Thoracic aorta (tissue), 2 donors: ENCODE data around the gene TMEM242. TPM values are rescaled to one million over a fixed set of nuclear protein-coding genes. Genes with fewer than 3 reads are reported as not detected.

Experiments
- ATAC-seq: fragments of 150-250 bp; one replicate; pipeline ENCODE4 v1.8.0; 2017; ENCODE audit warnings: low read depth; ENCODE audit not compliant: insufficient number of reproducible peaks, low FRiP score
- DNase-seq: peaks from one replicate; pipeline ENCODE4 v3.0.0-alpha.2; 2020; ENCODE audit warnings: low spot score
- H3K27ac ChIP-seq, 2 donors: fragments of 200-600 bp; sonication (generic); 1 replicate in 1 of 2; 2 replicates in 1 of 2; pipeline ENCODE4 v1.5.1; 2016; ENCODE audit warnings: mild to moderate bottlenecking in 2 of 2, moderate library complexity in 2 of 2
- H3K27me3 ChIP-seq: fragments of 200-600 bp; sonication (generic); replicated peaks from 2 replicates; pipeline ENCODE4 v1.6.0; 2016; ENCODE audit warnings: mild to moderate bottlenecking; ENCODE audit not compliant: insufficient read depth
- H3K36me3 ChIP-seq: fragments of 200-600 bp; sonication (generic); one replicate; pipeline ENCODE4 v1.5.1; 2016
- H3K4me1 ChIP-seq, 2 donors: fragments of 200-600 bp; sonication (generic); 1 replicate in 1 of 2; 2 replicates in 1 of 2; pipeline versions ENCODE4 v1.5.1 to v1.6.0; 2016; ENCODE audit warnings: low read depth in 2 of 2, mild to moderate bottlenecking in 1 of 2; ENCODE audit not compliant: control insufficient read depth in 1 of 2
- H3K4me3 ChIP-seq: fragments of 200-600 bp; sonication (generic); 2 replicates; pipeline ENCODE4 v1.5.1; 2016; ENCODE audit warnings: mild to moderate bottlenecking
- H3K9me3 ChIP-seq: fragments of 200-600 bp; sonication (generic); 2 replicates; pipeline ENCODE4 v1.5.1; 2016
- CTCF ChIP-seq: fragments of 200-600 bp; sonication (generic); IDR thresholded peaks from one replicate; pipeline ENCODE4 v1.5.1; 2019; ENCODE audit warnings: antibody characterized with exemption
- total RNA-seq, 2 donors: library from RNA; depleted of rRNA; stranded (reverse); fragments of >200 nt; gene quantifications; one replicate each; pipeline versions ENCODE4 v1.1.0 to v1.2.3, GENCODE V29; 2016

TMEM242 gene
- total RNA-seq, 2 donors from 2014 or later: 7.3 to 8.8 TPM

- TF ChIP-seq CTCF: no peak
- Histone ChIP-seq H3K27ac (no peak overlapping the region), H3K4me3 (no peak overlapping the region), H3K9me3 (no peaks in the 10 kb centered on the region), H3K4me1 (no peaks in the 10 kb centered on the region), H3K36me3 (no peaks in the 10 kb centered on the region), H3K27me3 (no peaks in the 10 kb centered on the region)
- no peak for ATAC-seq
- DNase-seq: no peak
Measured at GRCh38 chr6:157255079-157255478, 68.2 kb downstream of the TMEM242 start.

- Histone ChIP-seq H3K9me3 (no peaks in the 10 kb centered on the region), H3K27me3 (no peaks in the 10 kb centered on the region), H3K4me3 (no peak overlapping the region), H3K27ac (no peak overlapping the region), H3K36me3 (no peaks in the 10 kb centered on the region), H3K4me1 (no peaks in the 10 kb centered on the region)
- TF ChIP-seq CTCF: no peak
- no peak for ATAC-seq
- DNase-seq: no peak
Measured at GRCh38 chr6:157254538-157254937, 68.8 kb downstream of the TMEM242 start.

GRCh38 chr6:157253699-157254098 lies 69.6 kb downstream of the TMEM242 start:
- Histone ChIP-seq H3K4me3 (no peak overlapping the region), H3K27me3 (no peaks in the 10 kb centered on the region), H3K4me1 (no peaks in the 10 kb centered on the region), H3K9me3 (no peaks in the 10 kb centered on the region), H3K27ac (no peak overlapping the region), H3K36me3 (no peaks in the 10 kb centered on the region)
- ATAC-seq (no peak), DNase-seq (no peak)
- no peak for TF ChIP-seq CTCF

- Histone ChIP-seq H3K27ac (no peak overlapping the region), H3K27me3 (no peaks in the 10 kb centered on the region), H3K4me1 (peaks cover 0 to under 1% of the 10 kb centered on the region in 2 donors), H3K9me3 (no peaks in the 10 kb centered on the region), H3K4me3 (no peak overlapping the region), H3K36me3 (no peaks in the 10 kb centered on the region)
- ATAC-seq (no peak), DNase-seq (no peak)
- no peak for TF ChIP-seq CTCF
Measured at GRCh38 chr6:157253017-157253416, 70.3 kb downstream of the TMEM242 start.

GRCh38 chr6:157251586-157252247 lies 71.6 kb downstream of the TMEM242 start:
- ATAC-seq: no peak
- DNase-seq: no peak
- Histone ChIP-seq H3K9me3 (no peaks in the 10 kb centered on the region), H3K36me3 (no peaks in the 10 kb centered on the region), H3K4me3 (no peak overlapping the region), H3K27ac (no peak overlapping the region), H3K27me3 (no peaks in the 10 kb centered on the region), H3K4me1 (peaks cover 0 to 13% of the 10 kb centered on the region in 2 donors)
- no peak for TF ChIP-seq CTCF
